Skeletal muscle tissue (tissue), 4 donors: ENCODE results near the gene AFAP1. TPM values are rescaled to one million over a fixed set of nuclear protein-coding genes. Genes with fewer than 3 reads are reported as not detected.

ENCODE experiments used
- H3K27ac ChIP-seq: one replicate; pipeline ENCODE4 v1.7.0; 2013; ENCODE audit warnings: mild to moderate bottlenecking, low read depth, low read length, inconsistent platforms
- H3K27me3 ChIP-seq, 3 donors: one replicate each; pipeline ENCODE4 v1.7.0; 2013; ENCODE audit warnings: low read length in 3 of 3; ENCODE audit not compliant: control insufficient read depth in 3 of 3, insufficient read depth in 3 of 3
- H3K36me3 ChIP-seq, 3 donors: one replicate each; pipeline ENCODE4 v1.7.0; 2013; ENCODE audit warnings: low read length in 3 of 3; ENCODE audit not compliant: control insufficient read depth in 3 of 3, insufficient read depth in 3 of 3
- H3K4me1 ChIP-seq, 3 donors: one replicate each; pipeline ENCODE4 v1.7.0; 2013; ENCODE audit warnings: low read length in 3 of 3, mild to moderate bottlenecking in 3 of 3; ENCODE audit not compliant: control insufficient read depth in 3 of 3, insufficient read depth in 3 of 3
- H3K4me3 ChIP-seq, 3 donors: one replicate each; pipeline ENCODE4 v1.7.0; 2013; ENCODE audit warnings: low read length in 3 of 3
- H3K9ac ChIP-seq, 3 donors: one replicate each; pipeline ENCODE4 v1.7.0; 2013; ENCODE audit warnings: low read length in 3 of 3, mild to moderate bottlenecking in 3 of 3, moderate library complexity in 2 of 3, low read depth in 1 of 3
- H3K9me3 ChIP-seq, 3 donors: one replicate each; pipeline ENCODE4 v1.7.0; 2013; ENCODE audit warnings: low read length in 3 of 3; ENCODE audit not compliant: control insufficient read depth in 3 of 3
- total RNA-seq: library from RNA; depleted of rRNA; stranded (reverse); fragments of >200 nt; gene quantifications from one replicate; pipeline ENCODE4 v1.2.3, GENCODE V29; 2014
- donor health status: Osteomylitis.

AFAP1 gene
- total RNA-seq, 1 donor from 2014 or later, result 29.2 TPM

DNA sequence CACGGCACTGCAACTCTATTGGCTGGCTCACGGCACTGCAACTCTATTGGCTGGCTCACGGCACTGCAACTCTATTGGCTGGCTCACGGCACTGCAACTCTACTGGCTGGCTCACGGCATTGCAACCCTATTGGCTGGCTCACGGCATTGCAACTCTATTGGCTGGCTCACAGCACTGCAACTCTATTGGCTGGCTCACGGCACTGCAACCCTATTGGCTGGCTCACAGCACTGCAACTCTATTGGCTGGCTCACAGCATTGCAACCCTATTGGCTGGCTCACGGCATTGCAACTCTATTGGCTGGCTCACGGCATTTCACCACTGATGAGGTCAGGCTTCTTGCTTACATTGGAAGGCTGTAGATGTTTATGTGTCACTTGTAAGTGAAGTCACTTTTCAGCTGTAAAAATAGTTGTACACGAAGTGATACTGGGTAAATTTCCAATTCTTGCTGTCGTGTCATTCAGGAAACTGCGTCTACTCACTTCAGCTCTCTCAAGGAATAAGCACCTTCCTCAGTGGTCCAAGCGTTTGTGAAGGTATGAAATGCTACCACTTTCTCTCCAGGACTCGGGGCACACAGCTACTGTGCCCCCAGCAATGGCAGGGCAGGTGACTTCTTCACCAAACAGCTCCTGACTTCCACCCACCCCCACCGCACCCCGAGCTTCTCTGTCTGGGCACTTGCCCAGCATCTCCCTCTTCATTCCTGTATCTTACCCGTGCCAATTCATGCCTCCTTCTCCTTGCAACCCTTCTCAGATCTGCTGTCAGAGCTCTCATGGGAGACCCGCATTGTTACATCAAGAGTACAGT lies 141.3 kb downstream of the AFAP1 start:
- no peak overlapping the region for H3K27ac ChIP-seq
- H3K9me3 ChIP-seq, result no peaks in the 10 kb centered on the region
- H3K4me1 ChIP-seq, result peaks cover 0 to 5% (median 4%) of the 10 kb centered on the region in 3 donors
- no peak overlapping the region for H3K4me3 ChIP-seq
- H3K9ac ChIP-seq, result no peak overlapping the region
- peaks cover 24 to 29% (median 25%) of the 10 kb centered on the region in 3 donors for H3K36me3 ChIP-seq
- no peaks in the 10 kb centered on the region for H3K27me3 ChIP-seq

DNA sequence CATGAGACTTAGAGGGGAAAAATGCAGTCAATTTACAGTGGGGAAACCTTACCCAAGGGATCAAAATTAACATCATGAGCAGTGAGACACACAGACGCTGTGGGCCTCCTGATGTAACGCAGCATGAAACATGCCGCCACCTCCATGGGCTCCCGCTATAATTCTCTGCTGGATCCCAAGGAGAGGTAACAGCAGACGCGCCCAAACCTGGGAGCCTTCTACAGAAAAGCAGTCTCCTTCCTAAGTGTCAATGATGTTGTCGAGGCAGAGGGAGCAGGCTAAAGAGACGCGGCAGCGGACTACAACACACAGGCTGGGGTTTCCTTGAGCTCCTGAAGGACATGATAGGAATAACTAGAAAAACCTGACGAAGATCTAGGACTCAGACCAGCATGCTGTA lies 142.3 kb downstream of the AFAP1 start:
- Histone ChIP-seq H3K4me3 (no peak overlapping the region), H3K4me1 (no peaks in the 10 kb centered on the region), H3K27ac (no peak overlapping the region), H3K9ac (no peak overlapping the region), H3K27me3 (no peaks in the 10 kb centered on the region), H3K36me3 (peaks cover 26 to 36% (median 27%) of the 10 kb centered on the region in 3 donors), H3K9me3 (no peaks in the 10 kb centered on the region)

DNA sequence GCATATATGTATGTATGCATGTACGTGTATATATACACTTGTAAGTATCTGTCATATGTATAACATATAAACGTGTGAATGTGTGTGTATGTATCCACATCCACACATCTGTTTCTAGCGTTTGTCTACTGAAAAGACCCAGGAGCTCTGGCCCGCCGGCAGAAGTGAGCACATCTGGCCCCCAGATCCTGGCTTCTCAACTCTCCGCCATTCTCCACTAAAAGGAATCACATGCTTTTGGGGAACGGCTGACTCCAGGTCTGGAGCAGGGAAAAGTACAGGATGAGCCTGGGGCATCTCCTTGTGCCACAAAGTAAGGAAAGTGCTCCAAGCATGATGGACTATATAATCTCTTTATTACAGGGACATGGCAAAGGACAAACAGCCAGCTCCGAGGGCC lies 143.7 kb downstream of the AFAP1 start:
- H3K36me3 ChIP-seq, result peaks cover 26 to 39% (median 27%) of the 10 kb centered on the region in 3 donors
- H3K4me1 ChIP-seq, result no peaks in the 10 kb centered on the region
- no peak overlapping the region for H3K4me3 ChIP-seq
- no peak overlapping the region for H3K9ac ChIP-seq
- no peaks in the 10 kb centered on the region for H3K27me3 ChIP-seq
- H3K9me3 ChIP-seq, result no peaks in the 10 kb centered on the region
- H3K27ac ChIP-seq, result no peak overlapping the region

DNA sequence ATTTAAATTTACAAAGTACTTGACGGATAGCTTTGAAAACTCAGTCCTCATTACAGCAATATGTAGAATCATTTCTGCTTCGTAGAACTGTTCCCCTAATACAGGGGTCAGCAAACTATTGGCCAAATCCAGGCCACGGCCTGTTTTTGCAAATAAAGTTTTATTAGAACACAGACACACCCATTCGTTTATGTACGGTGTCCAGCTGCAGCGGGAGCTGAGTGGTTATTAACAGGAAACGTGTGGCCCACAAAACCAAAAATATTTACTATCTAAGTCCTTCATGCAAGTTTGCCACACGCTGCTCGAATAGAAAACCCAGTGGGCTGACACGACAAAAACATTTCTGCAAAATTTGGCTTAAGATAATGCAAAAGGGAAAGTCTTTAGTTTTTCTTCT lies 146.5 kb downstream of the AFAP1 start:
- Histone ChIP-seq H3K27ac (no peak overlapping the region), H3K4me1 (peaks cover 6 to 12% (median 11%) of the 10 kb centered on the region in 3 donors), H3K4me3 (no peak overlapping the region), H3K36me3 (peaks cover 9 to 22% (median 14%) of the 10 kb centered on the region in 3 donors), H3K9ac (no peak overlapping the region), H3K9me3 (no peaks in the 10 kb centered on the region), H3K27me3 (no peaks in the 10 kb centered on the region)

DNA sequence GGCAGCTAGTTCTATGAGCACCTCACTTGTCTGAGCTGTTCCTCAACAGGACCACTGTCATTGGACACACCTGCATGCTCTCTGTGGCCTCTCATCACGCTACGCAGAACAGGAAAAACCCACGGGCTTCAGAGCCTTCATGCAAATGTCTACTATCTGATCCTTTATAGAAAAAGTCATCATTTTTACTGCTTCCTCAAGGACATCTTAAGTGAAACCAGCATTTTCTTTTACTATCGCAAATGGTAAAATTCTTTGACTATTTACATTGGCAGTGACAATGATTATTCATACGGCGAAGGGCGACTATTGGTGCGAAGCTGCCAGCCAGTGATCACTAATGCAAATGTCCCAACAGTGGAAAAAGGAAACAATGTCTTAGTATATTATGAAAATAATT lies 147.0 kb downstream of the AFAP1 start:
- H3K4me3 ChIP-seq, result no peak overlapping the region
- peaks cover 9 to 20% (median 13%) of the 10 kb centered on the region in 3 donors for H3K36me3 ChIP-seq
- H3K27ac ChIP-seq, result no peak overlapping the region
- no peaks in the 10 kb centered on the region for H3K27me3 ChIP-seq
- no peaks in the 10 kb centered on the region for H3K9me3 ChIP-seq
- peaks cover 6 to 12% (median 11%) of the 10 kb centered on the region in 3 donors for H3K4me1 ChIP-seq
- H3K9ac ChIP-seq, result no peak overlapping the region

DNA sequence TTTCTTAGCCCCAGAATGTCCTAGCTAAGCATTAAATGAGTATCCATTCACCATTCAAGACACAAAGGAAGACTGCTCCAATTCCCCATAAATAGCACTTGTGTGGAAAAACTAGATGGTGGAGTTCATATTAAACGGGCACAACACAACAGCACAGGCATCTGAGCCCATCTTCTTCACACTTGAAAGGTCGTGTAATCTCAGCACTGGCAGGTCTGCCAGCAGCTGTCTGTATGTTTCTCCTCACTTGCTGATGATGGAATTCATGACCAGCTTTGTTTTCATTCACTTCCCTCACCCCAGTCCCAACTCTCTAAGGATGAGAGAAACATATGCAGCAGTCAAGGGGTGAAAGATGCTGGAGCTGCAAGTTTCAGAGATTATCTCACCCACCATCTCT lies 148.7 kb downstream of the AFAP1 start:
- no peak overlapping the region for H3K4me3 ChIP-seq

DNA sequence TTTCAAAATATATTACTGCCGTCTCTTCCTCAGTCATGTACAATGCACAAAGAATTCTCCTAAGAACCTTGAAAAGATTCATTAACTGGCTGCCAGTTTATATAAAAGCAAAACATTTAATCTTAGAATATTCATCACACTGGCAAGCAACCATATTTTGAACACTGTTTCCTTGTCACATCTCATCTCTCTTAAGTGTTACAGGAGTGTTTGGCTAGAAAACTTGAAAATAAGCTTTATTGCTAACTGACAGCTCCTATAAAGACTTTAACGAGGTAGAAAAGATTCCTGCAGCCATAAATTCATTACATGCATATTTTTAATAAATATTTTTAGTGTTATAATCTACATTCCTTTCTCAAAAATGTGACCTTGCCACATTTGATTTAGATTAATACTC lies 149.6 kb downstream of the AFAP1 start:
- Histone ChIP-seq H3K27ac (no peak overlapping the region), H3K4me3 (no peak overlapping the region), H3K9me3 (no peaks in the 10 kb centered on the region), H3K4me1 (peaks cover 6 to 12% (median 11%) of the 10 kb centered on the region in 3 donors), H3K36me3 (peaks cover 5 to 20% (median 8%) of the 10 kb centered on the region in 3 donors), H3K27me3 (no peaks in the 10 kb centered on the region), H3K9ac (no peak overlapping the region)

More for the DNA sequence above, 148.7 kb downstream of the AFAP1 start:
- H3K27me3 ChIP-seq, result no peaks in the 10 kb centered on the region
- H3K27ac ChIP-seq, result no peak overlapping the region
- peaks cover 6 to 12% (median 11%) of the 10 kb centered on the region in 3 donors for H3K4me1 ChIP-seq
- H3K36me3 ChIP-seq, result peaks cover 5 to 14% (median 8%) of the 10 kb centered on the region in 3 donors
- no peak overlapping the region for H3K9ac ChIP-seq
- H3K9me3 ChIP-seq, result no peaks in the 10 kb centered on the region

DNA sequence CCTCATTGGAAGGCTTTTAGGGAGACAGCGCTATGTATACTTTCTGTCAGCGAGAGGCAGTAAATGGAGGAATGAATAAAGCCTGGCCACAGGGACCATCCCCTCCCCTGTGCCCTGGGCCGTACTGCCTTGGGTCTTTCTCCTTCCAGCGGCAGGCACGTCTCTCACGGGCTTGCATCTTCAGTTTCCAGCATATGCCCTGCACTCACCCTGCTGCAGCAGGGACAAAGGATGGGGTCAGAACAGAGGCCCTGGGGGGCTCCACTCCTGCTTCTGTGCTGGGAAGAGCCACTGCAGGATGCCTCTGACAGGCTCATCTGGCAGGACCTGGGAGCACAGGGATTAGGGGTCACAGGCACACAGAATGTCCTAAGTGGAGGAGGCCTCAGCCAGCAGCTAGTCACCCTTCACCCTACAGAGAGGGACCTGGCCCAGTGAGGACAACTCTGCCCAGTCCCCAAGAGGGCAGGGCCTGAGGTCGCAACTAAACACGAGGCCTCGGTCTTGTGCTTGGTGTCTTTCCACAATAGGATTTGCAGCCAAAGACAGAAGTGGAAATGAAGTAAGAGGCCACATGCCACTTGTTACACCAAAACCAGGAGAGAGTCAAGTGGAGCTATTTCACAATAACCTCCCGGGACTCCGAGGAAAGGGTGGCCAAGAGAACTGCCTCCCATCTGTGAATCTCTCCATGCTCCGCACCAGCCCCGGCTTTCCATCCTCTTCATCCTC lies 150.8 kb downstream of the AFAP1 start:
- Histone ChIP-seq H3K9ac (peak overlapping the region in 2 of 3 donors; percentile 21 to 70), H3K4me1 (peaks cover 6 to 12% (median 11%) of the 10 kb centered on the region in 3 donors), H3K27ac (peak overlapping the region; percentile 70), H3K36me3 (peaks cover 3 to 23% (median 6%) of the 10 kb centered on the region in 3 donors), H3K4me3 (no peak overlapping the region), H3K9me3 (no peaks in the 10 kb centered on the region), H3K27me3 (no peaks in the 10 kb centered on the region)

DNA sequence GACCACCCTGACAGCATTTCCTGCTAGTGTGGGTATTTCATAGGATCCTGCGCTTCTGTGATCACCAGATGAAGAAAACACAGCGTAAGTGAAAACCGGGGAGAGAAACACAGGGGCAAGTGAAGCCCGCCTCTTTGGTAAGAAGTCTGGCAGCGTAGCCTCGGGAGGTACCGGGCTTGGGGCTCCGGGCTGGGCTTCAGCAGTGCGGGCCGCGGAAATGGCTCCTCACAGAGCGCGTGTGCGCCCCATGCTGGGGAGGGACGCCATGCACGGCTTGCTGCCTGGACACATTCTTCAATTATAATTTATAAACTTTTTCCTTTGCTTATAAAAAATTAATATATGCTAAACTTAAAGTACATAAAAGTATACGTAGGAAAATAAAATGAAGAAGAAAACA lies 151.5 kb downstream of the AFAP1 start:
- peaks cover 6 to 12% (median 11%) of the 10 kb centered on the region in 3 donors for H3K4me1 ChIP-seq
- no peaks in the 10 kb centered on the region for H3K27me3 ChIP-seq
- H3K9ac ChIP-seq, result no peak overlapping the region
- H3K9me3 ChIP-seq, result no peaks in the 10 kb centered on the region
- no peak overlapping the region for H3K4me3 ChIP-seq
- peaks cover 0 to 23% (median under 1%) of the 10 kb centered on the region in 3 donors for H3K36me3 ChIP-seq
- no peak overlapping the region for H3K27ac ChIP-seq

DNA sequence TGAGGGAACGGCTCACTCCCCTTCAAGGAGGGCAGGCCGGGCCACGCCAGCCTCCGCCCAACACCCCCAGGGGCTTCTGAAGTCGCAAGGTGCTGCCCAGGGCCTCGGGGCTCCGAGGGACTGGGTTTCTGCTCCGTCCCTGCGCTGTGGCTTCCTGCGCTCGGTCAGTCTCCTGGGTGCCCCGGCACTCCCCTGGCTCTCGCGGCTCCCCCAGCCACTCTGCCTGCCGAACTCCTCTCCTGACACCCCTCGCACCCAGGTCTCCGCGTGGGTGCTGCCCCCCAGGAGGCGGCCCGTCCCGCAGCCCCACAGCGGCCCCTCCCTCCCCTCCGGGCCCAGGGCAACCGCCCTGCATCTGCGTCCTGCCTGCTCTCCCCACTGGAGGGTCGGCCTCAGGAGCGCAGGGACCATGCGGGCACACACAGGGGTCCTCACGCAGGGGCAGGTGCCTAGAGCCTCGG lies 151.9 kb downstream of the AFAP1 start:
- peaks cover 0 to 21% (median 0%) of the 10 kb centered on the region in 3 donors for H3K36me3 ChIP-seq
- H3K9me3 ChIP-seq, result no peaks in the 10 kb centered on the region
- peaks cover 6 to 12% (median 11%) of the 10 kb centered on the region in 3 donors for H3K4me1 ChIP-seq
- H3K27ac ChIP-seq, result no peak overlapping the region
- H3K4me3 ChIP-seq, result no peak overlapping the region
- no peaks in the 10 kb centered on the region for H3K27me3 ChIP-seq
- H3K9ac ChIP-seq, result no peak overlapping the region
